ENCODE measurements around the gene MT1E. TPM values are rescaled to one million over a fixed set of nuclear protein-coding genes. Genes with fewer than 3 reads are reported as not detected.

Gene MT1E
- total RNA-seq, 1 experiment from 2014 or later = 50.6 TPM

DNA sequence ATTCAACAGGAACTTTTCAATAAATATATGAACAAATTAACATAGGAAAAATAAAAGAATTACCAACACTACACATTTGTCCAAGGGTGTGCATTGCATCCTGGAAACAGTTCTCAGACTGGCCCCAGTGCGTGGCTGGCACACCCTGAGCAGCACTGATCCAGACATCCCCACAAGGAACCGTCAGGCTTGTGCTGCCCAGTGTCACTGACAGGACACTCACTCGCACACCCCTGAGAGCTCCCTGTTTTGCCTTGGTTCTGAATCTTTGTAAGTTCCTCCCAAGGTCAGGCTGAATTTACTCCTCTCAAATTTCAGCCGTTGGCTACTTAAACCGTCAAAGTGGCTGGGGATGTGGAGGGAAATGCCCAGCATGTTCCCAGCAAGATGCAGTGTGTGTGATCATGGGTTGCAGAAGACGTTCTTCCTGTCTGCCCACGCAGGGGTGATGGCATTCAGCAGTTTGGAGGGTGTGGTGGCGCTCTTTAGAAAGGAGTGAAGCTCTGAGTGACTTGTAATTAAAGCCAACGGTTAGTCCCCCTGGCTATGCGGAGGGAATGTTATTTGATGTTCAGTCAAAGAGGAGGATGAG, 15.5 kb upstream of the MT1E start:
- Histone ChIP-seq H3K4me3 (ENCODE audit: low read depth, low read length, poor library complexity, severe bottlenecking) (peak overlapping the region; percentile 73), H3K27ac (ENCODE audit: low read depth, low read length, poor library complexity, severe bottlenecking) (peak overlapping the region; percentile 72), H3K9me3 (ENCODE audit: low read depth, low read length, poor library complexity, severe bottlenecking) (no peaks in the 10 kb centered on the region), H3K4me1 (ENCODE audit: insufficient read depth, low read length, poor library complexity, severe bottlenecking) (peaks cover 34% of the 10 kb centered on the region), H3K27me3 (replicated peaks; ENCODE audit: insufficient read depth, low read depth, low read length, poor library complexity) (no peaks in the 10 kb centered on the region), H3K36me3 (ENCODE audit: insufficient read depth, low read length, poor library complexity, severe bottlenecking) (no peaks in the 10 kb centered on the region)
- CTCF ChIA-PET = interaction anchor here (0.6 to 1.0 kb wide), 3 partner anchors 10 to 1641 kb away, joined by 3 to 8 read pairs (median 3); no protein-coding TSS in a partner anchor
- POLR2A ChIA-PET (ENCODE audit: low non-redundant PET) = no interaction called here
- BruUV-seq (replicated peaks) = no TSS peak
- peak; percentile 90 for DNase-seq (ENCODE audit: low spot score)
- TF ChIP-seq, protein P1, sequence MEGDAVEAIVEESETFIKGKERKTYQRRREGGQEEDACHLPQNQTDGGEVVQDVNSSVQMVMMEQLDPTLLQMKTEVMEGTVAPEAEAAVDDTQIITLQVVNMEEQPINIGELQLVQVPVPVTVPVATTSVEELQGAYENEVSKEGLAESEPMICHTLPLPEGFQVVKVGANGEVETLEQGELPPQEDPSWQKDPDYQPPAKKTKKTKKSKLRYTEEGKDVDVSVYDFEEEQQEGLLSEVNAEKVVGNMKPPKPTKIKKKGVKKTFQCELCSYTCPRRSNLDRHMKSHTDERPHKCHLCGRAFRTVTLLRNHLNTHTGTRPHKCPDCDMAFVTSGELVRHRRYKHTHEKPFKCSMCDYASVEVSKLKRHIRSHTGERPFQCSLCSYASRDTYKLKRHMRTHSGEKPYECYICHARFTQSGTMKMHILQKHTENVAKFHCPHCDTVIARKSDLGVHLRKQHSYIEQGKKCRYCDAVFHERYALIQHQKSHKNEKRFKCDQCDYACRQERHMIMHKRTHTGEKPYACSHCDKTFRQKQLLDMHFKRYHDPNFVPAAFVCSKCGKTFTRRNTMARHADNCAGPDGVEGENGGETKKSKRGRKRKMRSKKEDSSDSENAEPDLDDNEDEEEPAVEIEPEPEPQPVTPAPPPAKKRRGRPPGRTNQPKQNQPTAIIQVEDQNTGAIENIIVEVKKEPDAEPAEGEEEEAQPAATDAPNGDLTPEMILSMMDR (conservative IDR thresholded peaks at IDR 0.05; ENCODE audit: low read depth, low read length) = no peak
- no peak for TF ChIP-seq EZH2 (IDR thresholded peaks at IDR 0.05; ENCODE audit: borderline replicate concordance, low read depth, low read length, poor library complexity, severe bottlenecking)
- intact Hi-C loops (cut with micrococcal nuclease; ENCODE audit: unreplicated experiment) = no loop called here

DNA sequence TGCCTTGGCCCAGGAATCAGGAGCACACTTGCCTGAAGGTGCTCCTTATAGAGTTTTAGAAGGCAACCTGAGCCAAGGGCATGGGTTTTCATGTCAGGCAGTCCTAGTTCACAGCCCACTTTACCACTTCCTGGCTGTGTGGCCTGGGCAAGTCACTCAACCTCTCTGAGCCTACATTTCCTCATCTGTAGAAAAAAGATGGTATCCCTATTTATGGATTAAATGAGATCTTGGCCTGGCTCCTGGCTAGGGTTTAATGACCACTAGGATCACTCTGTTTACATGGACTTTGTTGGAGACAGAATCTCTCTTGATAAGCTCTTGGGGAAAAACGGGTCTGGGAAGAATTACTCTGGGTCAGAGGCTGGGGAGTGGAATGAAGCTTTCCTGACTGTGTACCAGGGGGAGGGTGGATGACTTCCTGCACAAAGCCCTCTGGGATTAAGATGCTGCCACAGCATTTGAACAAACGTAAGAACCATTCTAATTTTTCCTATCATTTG, 14.9 kb upstream of the MT1E start:
- DNase-seq (ENCODE audit: low spot score) = no peak
- Histone ChIP-seq H3K36me3 (ENCODE audit: insufficient read depth, low read length, poor library complexity, severe bottlenecking) (no peaks in the 10 kb centered on the region), H3K4me3 (ENCODE audit: low read depth, low read length, poor library complexity, severe bottlenecking) (no peak overlapping the region), H3K27me3 (replicated peaks; ENCODE audit: insufficient read depth, low read depth, low read length, poor library complexity) (no peaks in the 10 kb centered on the region), H3K4me1 (ENCODE audit: insufficient read depth, low read length, poor library complexity, severe bottlenecking) (peaks cover 34% of the 10 kb centered on the region), H3K27ac (ENCODE audit: low read depth, low read length, poor library complexity, severe bottlenecking) (peak overlapping the region; percentile 72), H3K9me3 (ENCODE audit: low read depth, low read length, poor library complexity, severe bottlenecking) (no peaks in the 10 kb centered on the region)
- ChIA-PET POLR2A (ENCODE audit: low non-redundant PET) (no interaction called here), CTCF (interaction anchor here (0.7 kb wide), 1 partner anchor 91 kb away, joined by 3 read pairs; no protein-coding TSS in a partner anchor)
- intact Hi-C loops (cut with micrococcal nuclease; ENCODE audit: unreplicated experiment) = no loop called here
- TF ChIP-seq, protein P1 (conservative IDR thresholded peaks at IDR 0.05; ENCODE audit: low read depth, low read length) = no peak
- no peak for TF ChIP-seq EZH2 (IDR thresholded peaks at IDR 0.05; ENCODE audit: borderline replicate concordance, low read depth, low read length, poor library complexity, severe bottlenecking)
- no TSS peak for BruUV-seq (replicated peaks)

DNA sequence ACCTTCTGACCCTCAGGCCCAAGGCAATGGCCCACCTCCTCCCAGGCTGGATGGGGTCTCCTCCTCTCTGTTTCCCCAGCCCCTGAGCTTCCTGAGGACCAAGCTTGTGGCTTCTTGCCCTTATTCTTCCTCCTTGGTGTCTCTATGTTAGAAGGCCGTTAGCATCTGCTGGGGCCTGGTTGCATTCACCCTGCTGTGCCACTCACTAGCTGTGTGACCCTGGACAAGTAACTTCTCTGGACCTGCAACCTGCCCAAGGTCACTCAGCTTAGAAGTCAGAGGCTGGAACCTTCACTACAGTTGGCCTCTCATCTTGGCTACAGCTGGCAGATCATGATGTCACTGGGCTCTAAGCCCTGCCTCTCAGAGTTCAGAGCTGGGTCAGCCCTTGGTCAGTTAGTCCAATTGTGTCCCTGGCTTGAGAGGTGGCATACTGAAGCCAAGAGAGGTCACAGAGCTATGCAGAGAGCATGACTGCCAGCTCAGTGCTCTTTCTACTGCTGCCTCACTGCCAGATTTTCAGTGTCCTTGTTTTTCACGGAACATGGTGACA, 14.2 kb upstream of the MT1E start:
- intact Hi-C loops (cut with micrococcal nuclease; ENCODE audit: unreplicated experiment) = no loop called here
- CTCF ChIA-PET = no interaction called here
- no TSS peak for BruUV-seq (replicated peaks)
- no peaks in the 10 kb centered on the region for H3K36me3 ChIP-seq (ENCODE audit: insufficient read depth, low read length, poor library complexity, severe bottlenecking)
- H3K27ac ChIP-seq (ENCODE audit: low read depth, low read length, poor library complexity, severe bottlenecking) = no peak overlapping the region
- H3K4me1 ChIP-seq (ENCODE audit: insufficient read depth, low read length, poor library complexity, severe bottlenecking) = peaks cover 34% of the 10 kb centered on the region
- H3K9me3 ChIP-seq (ENCODE audit: low read depth, low read length, poor library complexity, severe bottlenecking) = no peaks in the 10 kb centered on the region
- H3K27me3 ChIP-seq (replicated peaks; ENCODE audit: insufficient read depth, low read depth, low read length, poor library complexity) = no peaks in the 10 kb centered on the region
- H3K4me3 ChIP-seq (ENCODE audit: low read depth, low read length, poor library complexity, severe bottlenecking) = no peak overlapping the region
- POLR2A ChIA-PET (ENCODE audit: low non-redundant PET) = no interaction called here
- no peak for DNase-seq (ENCODE audit: low spot score)
- TF ChIP-seq, protein P1 (conservative IDR thresholded peaks at IDR 0.05; ENCODE audit: low read depth, low read length) = no peak
- TF ChIP-seq EZH2 (IDR thresholded peaks at IDR 0.05; ENCODE audit: borderline replicate concordance, low read depth, low read length, poor library complexity, severe bottlenecking) = no peak
